Stimulated activated CD4-positive, alpha-beta T cell treated with anti-CD3 and anti-CD28 coated beads, Interleukin-4, amount 100 ng/mL, for 4 hours (primary cell): Measurements from ENCODE around the gene GALNT9.
"Not testable (repeated sequence)": the region's sequence is repeated elsewhere in the genome, so short reads cannot be mapped to it uniquely, and the experiment has no call there.

Experiments used
- DNase-seq, 2 experiments: peaks; one replicate each; pipeline ENCODE4 v3.0.0-alpha.2; 2020

Gene GALNT9

GRCh38 chr12:132358241-132359225, 29.1 kb upstream of the GALNT9 start:
- not testable (repeated sequence) for DNase-seq

GRCh38 chr12:132357623-132358186, 28.3 kb upstream of the GALNT9 start:
- DNase-seq, result no peak

- DNase-seq, result peak in 1 of 2 experiments; percentile 8
Measured at GRCh38 chr12:132356691-132357622, 27.6 kb upstream of the GALNT9 start.

- no peak for DNase-seq
Measured at GRCh38 chr12:132355742-132356681, 26.6 kb upstream of the GALNT9 start.

DNA sequence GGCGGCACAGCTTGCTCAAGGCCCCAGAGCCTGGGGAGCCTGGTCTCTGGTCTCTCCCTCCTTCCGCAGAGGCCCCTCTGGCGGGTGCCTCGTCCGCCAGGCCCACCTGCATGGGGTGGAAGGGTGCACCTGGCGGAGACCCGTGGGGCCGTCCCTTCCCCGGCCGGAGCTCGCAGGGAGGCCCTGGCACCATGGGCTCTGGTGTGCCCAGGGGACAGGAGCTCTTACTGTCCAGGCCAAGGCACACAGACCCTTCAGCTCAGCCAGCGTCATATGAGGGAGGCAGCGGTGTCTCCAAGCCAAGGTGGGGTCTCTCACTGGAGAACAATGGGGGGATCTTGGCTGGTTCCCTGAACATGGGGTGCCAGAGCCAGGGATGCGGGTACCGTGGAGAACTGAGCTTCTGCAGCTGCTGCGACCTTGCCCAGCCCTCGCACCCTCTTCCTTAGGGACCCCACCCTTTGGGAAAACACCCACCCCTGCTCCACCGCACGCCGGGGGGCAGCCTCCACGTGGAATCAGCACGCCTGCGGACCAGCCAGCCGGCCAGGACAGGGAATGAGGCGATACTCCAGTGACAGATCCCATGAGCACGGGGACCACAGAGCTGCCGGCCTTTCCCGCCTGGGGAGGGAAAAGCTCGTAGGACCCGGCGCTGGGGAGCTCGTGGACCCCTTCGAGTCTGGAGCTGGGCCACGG, 25.7 kb upstream of the GALNT9 start:
- no peak for DNase-seq

DNA sequence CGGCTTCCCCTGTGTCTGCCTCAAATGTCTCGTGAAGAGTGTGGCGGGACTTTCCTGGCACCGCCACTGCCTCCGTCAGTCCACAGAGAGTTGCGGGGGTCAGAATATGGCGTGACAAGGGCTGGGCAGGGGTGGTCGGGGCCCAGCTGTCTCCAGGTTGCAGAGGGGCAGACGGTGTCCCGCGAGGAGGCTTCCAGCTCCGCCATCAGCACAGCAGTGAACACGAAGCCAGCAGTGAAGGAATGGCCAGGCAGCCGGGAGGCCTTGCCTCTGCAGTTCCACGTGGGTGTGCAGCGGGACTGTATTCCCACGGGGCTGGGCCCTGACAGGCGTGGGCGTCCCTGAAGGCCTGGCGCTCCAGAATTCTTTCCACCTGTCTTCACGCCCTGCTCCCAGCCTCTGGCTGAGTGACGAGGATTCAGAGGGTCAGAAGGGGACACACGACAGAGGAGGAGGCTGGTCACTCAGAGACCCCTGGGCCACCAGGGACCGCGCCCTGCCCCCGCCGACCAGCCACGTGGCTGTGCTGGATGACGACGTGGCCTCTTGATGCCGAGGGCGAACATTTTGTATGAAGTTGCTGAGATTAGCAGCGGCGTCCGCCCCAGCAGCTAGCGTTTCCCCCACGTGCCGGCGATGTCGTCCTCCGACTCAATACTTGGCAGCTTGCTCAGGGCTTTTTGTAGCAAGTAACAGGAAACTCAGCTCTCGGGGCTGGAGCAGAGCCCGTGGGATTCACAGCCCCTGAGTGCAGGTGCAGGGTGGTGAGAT, 25.0 kb upstream of the GALNT9 start:
- DNase-seq, result no peak

DNA sequence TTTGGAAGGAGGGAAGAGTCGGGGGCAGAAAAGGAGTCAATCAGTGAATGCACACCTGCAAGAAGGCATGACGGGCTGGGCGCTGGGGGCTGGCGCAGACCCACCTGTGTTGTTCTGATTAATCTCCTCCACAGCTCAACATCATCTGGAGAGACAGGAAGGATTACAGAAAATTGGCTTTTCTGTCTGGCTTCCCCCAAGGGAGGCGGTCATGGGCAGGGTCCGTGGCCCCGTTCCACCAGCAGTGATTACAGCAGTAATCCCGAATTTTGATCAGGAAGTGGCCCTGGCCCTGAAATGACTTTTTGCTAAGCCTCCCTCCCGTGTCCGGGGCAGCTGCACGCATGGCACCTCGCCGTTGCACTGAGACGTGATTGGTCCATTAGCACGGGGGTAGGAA, 24.4 kb upstream of the GALNT9 start:
- DNase-seq, result no peak

- DNase-seq, result no peak
Measured at GRCh38 chr12:132352896-132353800, 23.8 kb upstream of the GALNT9 start.

GRCh38 chr12:132351751-132352495, 22.5 kb upstream of the GALNT9 start:
- DNase-seq, result no peak

DNA sequence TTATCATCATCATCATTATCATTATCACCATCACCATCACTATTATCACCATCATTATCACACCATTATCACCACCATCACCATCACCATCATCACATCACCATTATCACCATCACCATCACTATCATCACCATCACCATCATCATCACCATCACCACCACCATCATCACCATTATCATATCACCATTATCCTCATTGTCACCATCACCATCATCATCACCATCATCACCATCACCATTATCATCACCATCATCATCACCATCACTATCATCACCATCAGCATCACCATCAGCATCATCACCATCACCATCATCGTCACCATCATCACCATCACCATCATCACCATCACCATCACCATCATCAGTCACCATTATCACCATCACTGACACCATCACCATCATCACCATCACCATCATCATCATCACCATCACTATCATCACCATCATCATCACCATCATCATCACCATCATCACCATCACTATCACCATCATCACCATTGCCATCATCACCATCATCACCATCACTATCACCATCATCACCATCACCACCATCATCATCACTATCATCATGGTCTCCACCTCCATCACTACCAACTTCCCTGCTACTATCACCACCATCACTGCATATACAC, 20.2 kb upstream of the GALNT9 start:
- DNase-seq, result no peak

- no peak for DNase-seq
Measured at GRCh38 chr12:132348176-132348575, 18.8 kb upstream of the GALNT9 start.

DNA sequence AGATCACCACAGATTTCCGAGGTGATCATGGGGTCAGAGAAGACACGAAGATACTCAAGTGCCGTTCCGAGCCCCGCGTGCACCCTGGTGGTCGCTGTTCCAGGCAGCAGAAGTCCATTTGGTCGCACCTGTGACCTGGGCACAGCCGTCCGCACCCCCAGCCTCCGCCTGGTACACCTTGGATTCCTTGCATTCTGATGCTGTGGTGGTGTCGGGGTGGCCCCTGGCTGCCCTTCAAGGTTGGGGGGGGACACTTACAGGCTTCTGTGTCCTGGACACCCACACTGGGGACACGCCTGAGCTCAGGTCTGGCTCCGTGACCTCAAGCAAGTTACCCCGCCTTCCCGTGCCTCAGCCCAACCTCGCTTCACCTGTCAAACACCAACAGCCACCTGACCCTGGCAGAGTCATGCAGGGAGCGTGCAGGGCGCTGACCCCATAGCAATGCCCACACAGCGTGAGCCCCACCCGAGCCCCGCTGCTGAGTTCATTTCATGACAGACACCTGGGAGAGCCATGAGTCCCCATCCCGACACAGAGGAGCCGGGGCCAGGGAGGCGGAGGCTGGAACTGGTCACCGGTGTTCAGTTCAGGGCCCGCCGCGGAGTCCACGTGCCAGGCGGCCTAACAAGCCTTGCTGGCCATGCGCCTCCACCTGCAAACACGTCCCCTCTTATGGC, 17.9 kb upstream of the GALNT9 start:
- DNase-seq, result no peak

DNA sequence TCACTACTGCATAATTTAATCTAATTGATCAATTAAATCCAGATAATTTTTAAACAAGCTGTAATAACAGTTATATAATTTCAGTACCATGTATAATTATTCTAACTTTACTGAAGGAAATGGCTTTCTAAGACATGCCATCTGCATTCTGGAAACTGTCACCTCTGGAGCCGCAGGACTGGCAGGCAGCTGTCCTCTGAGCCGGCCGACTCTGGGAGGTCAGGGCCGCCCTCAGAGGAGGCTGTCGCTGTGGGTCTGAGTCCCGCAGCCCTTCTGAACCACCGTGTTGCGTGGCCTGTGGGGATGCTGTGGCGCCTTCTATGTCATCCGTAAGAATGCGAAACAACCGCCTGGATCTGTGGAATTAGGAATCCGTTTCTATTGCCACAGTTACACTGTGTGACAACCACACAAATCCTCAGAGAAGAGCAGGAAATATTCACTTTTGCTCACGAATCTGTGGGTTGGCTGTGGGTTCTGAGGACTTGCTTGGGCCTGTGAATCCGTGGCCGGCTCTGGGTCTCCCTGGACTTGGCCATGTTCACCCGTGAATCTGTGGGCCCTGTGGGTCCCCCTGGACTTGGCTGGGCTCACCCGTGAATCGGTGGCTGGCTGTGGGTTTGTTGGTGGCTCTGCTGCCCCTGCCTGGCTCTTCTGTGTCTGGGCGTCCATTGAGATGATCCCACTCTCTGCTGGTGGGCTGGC, 17.2 kb upstream of the GALNT9 start:
- DNase-seq, result no peak

DNA sequence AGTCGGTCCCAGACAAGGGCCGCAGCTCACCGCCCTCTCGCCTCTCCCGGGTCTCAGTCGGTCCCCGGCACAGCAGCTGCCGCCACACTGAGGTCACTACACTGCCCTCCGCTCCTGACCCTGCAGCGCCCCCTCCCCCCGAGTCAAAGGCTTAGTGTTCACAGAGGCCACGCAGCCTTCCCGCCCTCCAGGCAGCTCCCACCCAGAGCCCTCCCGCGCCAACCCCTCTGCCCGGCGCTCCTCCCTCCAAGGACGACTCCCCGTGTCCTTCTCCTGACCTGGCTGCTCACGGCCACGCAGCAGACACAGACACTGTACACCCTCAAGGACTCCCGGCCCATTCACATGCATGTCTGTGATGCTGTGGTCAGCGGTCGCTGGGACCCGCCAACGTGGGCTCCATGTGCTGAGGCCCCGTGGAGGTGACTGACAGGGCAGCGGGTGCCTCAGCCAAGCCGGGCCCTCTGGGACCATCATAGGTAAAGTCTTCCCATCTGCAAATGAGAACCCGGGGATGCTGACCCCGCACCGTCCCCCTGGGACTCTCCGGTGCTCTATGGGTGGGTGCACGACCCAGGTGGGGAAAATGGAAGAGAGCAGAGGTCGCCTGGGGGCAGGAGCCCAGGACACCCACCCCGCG, 16.3 kb upstream of the GALNT9 start:
- no peak for DNase-seq

GRCh38 chr12:132345126-132345525, 15.7 kb upstream of the GALNT9 start:
- no peak for DNase-seq

- DNase-seq, result no peak
Measured at GRCh38 chr12:132344601-132345000, 15.2 kb upstream of the GALNT9 start.
